Adipose tissue (tissue), 3 donors: Measurements from ENCODE around the gene IGFL1. TPM values are rescaled to one million over a fixed set of nuclear protein-coding genes. Genes with fewer than 3 reads are reported as not detected.
"Not testable (repeated sequence)": the region's sequence is repeated elsewhere in the genome, so short reads cannot be mapped to it uniquely, and the experiment has no call there.

Source experiments
- H3K27ac ChIP-seq: one replicate; pipeline ENCODE4 v1.5.1; 2013; ENCODE audit warnings: low read depth, low read length
- WGBS, 3 donors: extraction: QIAGEN DNeasy Blood & Tissue Kit; methylation state at CpG; one replicate each; pipeline ENCODE4 v1.1.7; 2013; 5-methylcytosine and 5-hydroxymethylcytosine counted together
- polyA plus RNA-seq, 3 donors: library from polyadenylated mRNA; stranded (reverse); fragments of 200-250 nt; gene quantifications; one replicate each; pipeline ENCODE4 v1.2.3, GENCODE V29; 2013
- donor health status: healthy with polysubstance abuse.
- donor health status: Bipolar disorder and iron deficiency.
- donor health status: healthy.

The IGFL1 gene
- polyA plus RNA-seq: not detected

GRCh38 chr19:46229442-46229841 is at the start of gene IGFL1:
TSS of gene IGFL1 (plus strand) at chr19:46229742. CDS start at chr19:46229775, 33 bp downstream.
- 62 to 75% (median 73%) methylated on average over 6 of the region's 6 CpGs for whole genome bisulfite sequencing, 3 donors
- no peak within 1 kb of the TSS for H3K27ac ChIP-seq

- H3K27ac ChIP-seq: no peak overlapping the region
- 65 to 74% (median 72%) methylated on average over 5 of the region's 5 CpGs for WGBS, 3 donors
These were observed 48.7 kb upstream of the IGFL1 start for GRCh38 chr19:46180701-46181387.

- WGBS, 3 donors: 25 to 62% (median 27%) methylated on average over 6 of the region's 6 CpGs
- H3K27ac ChIP-seq: no peak overlapping the region
These were observed 48.2 kb upstream of the IGFL1 start for GRCh38 chr19:46181388-46181779.

GRCh38 chr19:46182476-46182875 is 47.1 kb upstream of the IGFL1 start:
- H3K27ac ChIP-seq: no peak overlapping the region
- whole genome bisulfite sequencing, 3 donors: 87 to 88% (median 87%) methylated on average over 8 of the region's 8 CpGs

GRCh38 chr19:46184775-46185710 is 44.5 kb upstream of the IGFL1 start:
- 63 to 81% (median 73%) methylated on average over 6 of the region's 6 CpGs for WGBS, 3 donors
- not testable (repeated sequence) for H3K27ac ChIP-seq

GRCh38 chr19:46186101-46186716 is 43.3 kb upstream of the IGFL1 start:
- WGBS, 3 donors: 67 to 85% (median 79%) methylated on average over 20 of the region's 20 CpGs
- no peak overlapping the region for H3K27ac ChIP-seq

GRCh38 chr19:46186717-46187101 is 42.8 kb upstream of the IGFL1 start:
- WGBS, 3 donors: 27 to 48% (median 38%) methylated on average over 5 of the region's 5 CpGs

GRCh38 chr19:46189971-46190888 is 39.3 kb upstream of the IGFL1 start:
- H3K27ac ChIP-seq: no peak overlapping the region
- 48 to 60% (median 59%) methylated on average over 8 of the region's 8 CpGs for WGBS, 3 donors

More at GRCh38 chr19:46186717-46187101, 42.8 kb upstream of the IGFL1 start:
- H3K27ac ChIP-seq: no peak overlapping the region

- 71 to 80% (median 74%) methylated on average over 4 of the region's 4 CpGs for WGBS, 3 donors
- H3K27ac ChIP-seq: no peak overlapping the region
These were observed 38.2 kb upstream of the IGFL1 start for GRCh38 chr19:46191356-46191755.

GRCh38 chr19:46191972-46192371 is 37.6 kb upstream of the IGFL1 start:
- 41 to 45% (median 45%) methylated on average over 3 of the region's 3 CpGs for WGBS, 3 donors
- no peak overlapping the region for H3K27ac ChIP-seq

GRCh38 chr19:46192626-46192991 is 36.9 kb upstream of the IGFL1 start:
- H3K27ac ChIP-seq: not testable (repeated sequence)
- 74 to 82% (median 76%) methylated on average over 5 of the region's 5 CpGs for WGBS, 3 donors

GRCh38 chr19:46192992-46193650 is 36.4 kb upstream of the IGFL1 start:
- WGBS, 3 donors: 30 to 57% (median 32%) methylated on average over 11 of the region's 11 CpGs
- H3K27ac ChIP-seq: no peak overlapping the region

- no peak overlapping the region for H3K27ac ChIP-seq
- WGBS, 3 donors: 71 to 80% (median 74%) methylated on average over 4 of the region's 4 CpGs
These were observed 35.9 kb upstream of the IGFL1 start for GRCh38 chr19:46193678-46194077.

- WGBS, 3 donors: 92 to 97% (median 96%) methylated on average over 3 of the region's 3 CpGs
- H3K27ac ChIP-seq: no peak overlapping the region
These were observed 34.4 kb upstream of the IGFL1 start for GRCh38 chr19:46195104-46195503.

GRCh38 chr19:46195919-46196318 is 33.6 kb upstream of the IGFL1 start:
- 72 to 74% (median 73%) methylated on average over 6 to 7 of the region's 7 CpGs for WGBS, 3 donors
- H3K27ac ChIP-seq: not testable (repeated sequence)

- WGBS, 3 donors: 64 to 66% (median 64%) methylated on average over 8 of the region's 8 CpGs
- no peak overlapping the region for H3K27ac ChIP-seq
These were observed 33.0 kb upstream of the IGFL1 start for GRCh38 chr19:46196410-46197124.
